Left hindlimb (tissue), 1 donor: ENCODE results near the gene KCNMB4.
A peak's percentile ranks its signal among the peaks of the same experiment; 100 is the strongest.

Source experiments
- DNase-seq: peaks from one replicate; pipeline ENCODE4 v3.0.0-alpha.2; 2018

KCNMB4 gene, protein sequence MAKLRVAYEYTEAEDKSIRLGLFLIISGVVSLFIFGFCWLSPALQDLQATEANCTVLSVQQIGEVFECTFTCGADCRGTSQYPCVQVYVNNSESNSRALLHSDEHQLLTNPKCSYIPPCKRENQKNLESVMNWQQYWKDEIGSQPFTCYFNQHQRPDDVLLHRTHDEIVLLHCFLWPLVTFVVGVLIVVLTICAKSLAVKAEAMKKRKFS

DNA sequence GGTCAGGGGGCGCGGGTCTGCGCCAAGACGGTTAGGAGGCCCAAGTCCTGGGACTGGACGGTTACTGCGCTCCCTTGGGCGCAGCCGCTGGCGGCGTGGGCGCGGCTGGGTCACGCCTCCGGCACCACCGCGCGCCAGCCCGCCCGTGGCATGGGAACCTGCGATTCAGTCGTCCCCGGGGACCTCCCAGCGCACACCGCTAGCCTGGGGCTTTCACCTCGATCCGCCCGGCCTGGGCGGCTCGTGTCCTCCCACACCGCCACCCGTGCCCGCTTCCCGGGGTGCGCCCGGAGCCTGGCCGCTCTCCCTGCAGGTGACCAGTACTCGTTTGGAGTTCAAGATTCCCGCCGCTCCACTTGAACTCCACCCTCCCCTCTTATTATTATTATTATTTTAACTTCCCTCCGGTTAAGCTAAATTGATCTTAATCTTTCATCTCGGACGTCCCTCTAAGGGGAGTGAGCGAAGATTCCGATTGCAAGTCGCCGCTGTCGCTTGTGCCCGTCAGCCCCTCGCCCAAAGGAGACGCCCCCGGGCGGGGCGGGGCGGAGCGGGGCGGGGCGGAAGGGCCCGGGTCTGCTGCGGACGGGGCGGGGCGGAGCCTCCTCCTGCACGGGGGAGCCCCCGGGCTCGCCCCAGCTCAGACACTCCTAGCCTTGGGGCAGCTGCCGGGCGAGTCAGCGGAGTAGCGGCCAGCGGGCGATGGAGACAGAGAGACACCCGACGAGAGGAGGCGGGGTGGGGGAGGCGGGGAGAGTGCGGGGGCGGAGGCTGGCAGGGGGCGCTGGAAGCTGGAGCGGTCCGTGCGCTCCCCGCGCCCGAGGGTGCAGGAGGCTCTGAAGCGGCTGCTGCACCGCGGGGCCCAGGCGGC lies at the start of gene KCNMB4:
Gene KCNMB4, plus strand, starts transcription at position 643 of the 871 bp plus-strand sequence. CDS start 445 bp downstream, outside the sequence.
- DNase-seq = peak; percentile 81

DNA sequence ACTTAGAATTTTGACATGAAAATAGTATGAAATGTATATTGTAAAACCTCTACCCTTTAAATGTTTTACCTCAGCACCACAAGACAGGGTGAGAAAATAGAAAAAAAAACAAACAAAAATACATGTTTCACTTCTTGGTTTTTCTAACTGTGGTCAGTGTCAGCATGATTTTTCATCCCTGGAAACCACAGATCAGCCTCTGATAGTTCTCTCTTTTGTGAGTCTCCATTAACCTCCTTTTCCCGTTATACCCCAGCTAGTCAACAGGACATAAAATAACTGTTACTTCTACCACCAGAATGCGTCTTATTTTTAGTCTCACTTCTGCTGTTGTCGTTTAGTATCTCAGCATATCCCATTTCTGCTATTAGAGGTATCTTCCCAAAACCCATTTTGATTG lies 48.3 kb upstream of the KCNMB4 start:
- no peak for DNase-seq

DNA sequence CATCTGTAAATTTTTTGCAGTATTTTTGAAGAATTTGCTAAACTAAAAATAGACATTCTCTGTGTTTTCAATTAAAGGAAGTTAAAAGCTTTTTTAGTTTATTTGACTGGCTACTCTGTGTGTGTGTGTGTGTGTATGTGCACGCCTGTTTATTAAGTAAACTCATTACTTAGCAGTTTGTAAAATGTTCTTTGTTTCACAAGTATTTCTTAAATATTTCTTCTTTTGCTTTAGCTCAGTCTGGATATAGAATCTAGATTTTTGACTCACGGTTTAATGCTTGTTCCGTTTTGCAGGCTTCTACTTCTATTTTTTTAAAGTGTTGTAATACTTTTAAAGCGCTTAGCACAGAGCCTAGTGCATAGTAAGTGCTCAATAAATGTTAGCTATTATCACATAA lies 46.5 kb upstream of the KCNMB4 start:
- DNase-seq = no peak

DNA sequence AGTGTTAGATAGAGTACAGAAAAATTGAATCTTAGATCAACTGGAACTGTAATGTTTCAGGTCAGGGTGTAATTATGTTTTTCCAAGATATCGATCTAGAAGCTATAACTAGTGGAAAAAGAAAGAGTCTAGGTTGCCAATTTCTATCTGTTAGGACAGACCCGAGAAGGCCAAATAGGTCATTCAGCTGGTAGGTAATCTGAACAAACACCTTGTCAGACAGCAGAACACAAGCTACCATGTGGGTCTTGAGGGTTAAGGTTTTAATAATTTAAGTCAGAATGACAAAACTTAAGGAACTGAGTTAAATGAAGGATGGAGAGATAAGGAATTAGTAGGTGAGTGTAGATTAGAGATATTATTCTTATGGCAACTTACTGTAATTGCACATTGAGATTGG lies 44.9 kb upstream of the KCNMB4 start:
- no peak for DNase-seq

DNA sequence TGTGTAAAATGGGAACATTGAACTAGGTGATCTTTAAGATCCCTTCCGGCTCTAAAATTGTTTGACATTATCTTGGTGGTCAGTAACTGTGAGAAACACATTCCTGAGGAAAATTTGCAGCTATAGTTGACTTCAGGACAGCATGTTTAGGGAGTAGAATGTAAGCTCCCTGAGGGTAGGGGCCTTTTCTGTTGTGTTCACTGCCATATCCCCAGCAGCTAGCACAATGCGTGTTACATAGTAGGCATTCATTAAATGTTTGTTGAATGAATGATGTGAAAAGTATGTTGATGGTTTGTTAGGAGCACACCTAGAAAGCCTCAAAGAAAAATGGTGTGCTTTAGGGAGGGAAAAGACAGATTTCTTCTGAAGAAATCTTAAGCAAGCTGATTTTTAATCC lies 38.5 kb upstream of the KCNMB4 start:
- DNase-seq = no peak

DNA sequence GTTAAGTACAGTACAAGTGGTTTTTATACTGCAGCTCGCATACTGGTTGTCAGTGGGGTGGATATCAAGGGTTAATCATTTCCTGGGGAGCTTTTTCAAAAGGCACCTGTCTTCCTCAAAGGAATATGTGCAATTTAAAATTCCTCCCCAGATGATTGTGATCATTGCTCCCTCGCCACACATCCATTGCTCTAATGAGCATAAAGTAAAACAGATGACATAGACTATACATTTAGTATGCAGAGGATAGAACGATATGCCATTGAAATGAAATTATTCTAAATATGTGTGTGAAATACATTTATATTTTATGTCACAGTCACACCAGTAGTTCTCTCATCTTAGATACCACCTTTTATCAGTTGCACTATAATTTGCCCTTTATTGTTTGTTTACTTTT lies 36.4 kb upstream of the KCNMB4 start:
- no peak for DNase-seq

DNA sequence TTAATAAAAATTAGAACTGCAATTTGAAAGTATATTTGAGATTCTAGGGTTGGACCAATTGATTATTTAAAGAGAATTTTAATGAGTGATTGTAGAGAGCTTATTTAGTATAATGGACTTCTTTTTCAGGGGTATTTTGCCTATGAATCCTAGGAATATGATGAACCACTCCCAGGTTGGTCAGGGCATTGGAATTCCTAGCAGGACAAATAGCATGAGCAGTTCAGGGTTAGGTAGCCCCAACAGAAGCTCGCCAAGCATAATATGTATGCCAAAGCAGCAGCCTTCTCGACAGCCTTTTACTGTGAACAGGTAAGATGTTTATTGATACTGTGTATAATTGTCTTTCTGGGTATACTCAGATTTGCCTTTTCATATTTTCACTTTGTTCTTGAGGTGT lies 35.9 kb upstream of the KCNMB4 start:
- no peak for DNase-seq

DNA sequence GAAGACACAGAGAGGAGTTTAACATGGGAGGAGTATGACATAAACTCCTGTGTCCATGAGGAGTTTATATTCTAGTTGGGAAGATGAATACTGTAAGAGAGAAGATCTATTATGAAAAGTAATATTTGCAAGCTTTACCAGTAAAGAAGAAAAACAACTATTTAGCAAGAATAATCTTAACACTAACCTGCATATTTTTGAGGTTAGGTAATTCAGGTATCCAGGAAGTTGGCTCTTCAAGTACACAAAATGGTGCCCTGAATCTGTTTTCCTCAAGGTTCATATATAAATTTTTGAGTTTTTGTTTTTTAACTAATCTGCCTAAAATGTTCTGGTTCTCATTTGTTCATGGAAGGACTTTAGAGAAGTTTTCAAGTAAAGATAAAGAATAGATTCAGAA lies 33.9 kb upstream of the KCNMB4 start:
- DNase-seq = no peak

DNA sequence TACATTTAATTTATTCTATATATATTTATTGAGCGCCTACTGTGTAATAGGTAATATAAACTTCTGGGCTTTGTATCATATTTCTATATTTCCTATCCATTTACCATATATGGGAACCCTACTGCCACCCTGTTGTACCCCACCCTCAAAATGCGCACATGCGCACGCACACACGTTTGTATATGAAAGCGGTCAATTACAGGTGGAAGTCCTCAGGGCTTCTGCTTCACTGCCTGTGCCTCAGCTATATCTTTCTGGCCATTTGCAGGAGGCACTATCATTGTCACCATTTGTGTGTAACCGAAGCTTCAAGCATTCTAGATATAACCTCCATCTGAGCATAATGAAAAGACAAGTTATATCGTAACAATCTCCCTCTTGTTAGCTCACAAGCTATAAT lies 31.3 kb upstream of the KCNMB4 start:
- DNase-seq = no peak

DNA sequence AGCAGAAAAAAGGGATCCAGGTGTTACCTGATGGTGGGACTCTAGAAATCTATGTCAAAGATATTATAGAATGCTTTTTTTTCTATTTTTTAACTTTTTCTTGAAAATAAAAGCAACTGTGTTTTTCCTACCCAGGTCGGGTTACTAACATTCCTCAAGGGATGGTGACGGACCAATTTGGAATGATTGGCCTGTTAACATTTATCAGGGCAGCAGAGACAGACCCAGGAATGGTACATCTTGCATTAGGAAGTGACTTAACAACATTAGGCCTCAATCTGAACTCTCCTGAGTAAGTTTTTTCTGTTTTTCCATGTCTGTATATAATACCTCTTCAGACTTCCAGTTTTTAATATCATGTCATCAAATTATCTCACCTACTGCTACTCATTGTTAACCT lies 27.6 kb upstream of the KCNMB4 start:
- no peak for DNase-seq

DNA sequence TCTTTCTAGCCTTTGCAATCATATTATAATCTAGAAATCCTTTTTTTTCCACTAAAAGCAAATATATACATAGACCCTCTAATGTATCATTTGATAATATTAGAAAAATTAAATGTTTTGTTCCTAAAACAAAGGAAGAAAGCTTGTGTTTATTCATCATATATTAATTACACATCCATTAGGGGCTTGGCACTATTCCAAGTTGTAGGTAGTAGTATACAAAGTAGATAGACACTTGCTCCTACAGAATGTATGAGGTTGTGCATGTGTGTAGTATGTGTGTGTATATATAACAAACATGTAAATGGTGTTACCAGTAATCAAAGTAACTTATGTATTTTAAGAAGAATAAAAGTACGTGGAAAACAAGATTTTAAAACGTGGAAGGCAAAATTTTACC lies 15.0 kb upstream of the KCNMB4 start:
- no peak for DNase-seq

DNA sequence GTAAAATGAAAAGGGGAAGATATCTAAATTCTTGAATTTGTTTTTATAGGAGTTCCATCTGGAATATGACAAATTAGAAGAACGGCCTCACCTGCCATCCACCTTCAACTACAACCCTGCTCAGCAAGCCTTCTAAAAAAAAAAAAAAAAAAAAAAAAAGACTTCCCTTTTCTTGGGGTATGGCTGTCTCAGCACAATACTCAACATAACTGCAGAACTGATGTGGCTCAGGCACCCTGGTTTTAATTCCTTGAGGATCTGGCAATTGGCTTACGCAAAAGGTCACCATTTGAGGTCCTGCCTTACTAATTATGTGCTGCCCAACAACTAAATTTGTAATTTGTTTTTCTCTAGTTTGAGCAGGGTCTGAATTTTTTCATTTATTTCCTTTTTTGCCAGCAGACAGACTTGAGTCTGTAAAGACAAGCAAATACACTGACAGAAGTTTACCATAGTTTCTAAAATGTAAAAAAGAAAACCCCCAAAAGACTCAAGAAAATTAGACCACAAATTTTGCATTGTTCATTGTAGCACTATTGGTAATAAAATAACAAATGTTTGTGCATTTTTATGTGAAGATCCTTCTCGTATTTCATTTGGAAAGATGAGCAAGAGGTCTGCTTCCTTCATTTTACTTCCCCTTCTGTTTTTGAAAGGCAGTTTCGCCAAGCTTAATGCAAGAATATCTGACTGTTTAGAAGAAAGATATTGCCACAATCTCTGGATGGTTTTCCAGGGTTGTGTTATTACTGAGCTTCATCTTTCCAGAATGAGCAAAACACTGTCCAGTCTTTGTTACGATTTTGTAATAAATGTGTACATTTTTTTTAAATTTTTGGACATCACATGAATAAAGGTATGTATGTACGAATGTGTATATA lies 12.1 kb upstream of the KCNMB4 start:
- no peak for DNase-seq

DNA sequence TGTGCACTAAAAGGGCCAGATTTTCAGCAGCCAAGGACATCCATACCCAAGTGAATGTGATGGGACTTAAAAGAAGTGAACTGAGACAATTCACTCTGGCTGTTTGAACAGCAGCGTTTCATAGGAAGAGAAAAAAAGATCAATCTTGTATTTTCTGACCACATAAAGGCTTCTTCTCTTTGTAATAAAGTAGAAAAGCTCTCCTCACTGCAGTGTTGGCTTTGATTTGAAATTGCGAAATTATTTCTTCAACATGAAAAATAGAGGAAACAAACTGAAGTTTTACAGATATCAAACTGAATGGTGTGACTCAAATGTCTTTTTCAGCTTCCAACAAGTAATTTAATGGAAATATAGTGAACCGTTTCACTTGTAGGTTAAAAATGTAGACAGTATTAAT lies 11.3 kb upstream of the KCNMB4 start:
- DNase-seq = no peak

DNA sequence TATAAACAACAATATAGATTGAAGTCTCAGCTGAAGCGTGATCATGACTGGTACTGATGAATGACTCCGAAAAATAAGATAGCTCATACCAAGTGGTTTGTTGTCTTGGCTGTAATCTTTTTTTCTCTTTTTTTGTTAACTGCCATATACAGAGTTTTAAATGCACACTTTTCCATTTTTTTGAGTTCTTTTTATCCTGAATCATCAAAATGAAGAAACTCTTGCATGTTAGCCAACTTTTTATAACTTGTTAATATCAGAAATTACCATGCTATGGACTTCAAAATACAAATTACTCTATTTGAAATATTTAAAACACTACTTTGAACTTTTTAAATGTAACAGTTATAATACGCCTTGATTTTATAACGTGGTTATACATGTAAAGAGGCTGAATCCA lies 10.1 kb upstream of the KCNMB4 start:
- no peak for DNase-seq

DNA sequence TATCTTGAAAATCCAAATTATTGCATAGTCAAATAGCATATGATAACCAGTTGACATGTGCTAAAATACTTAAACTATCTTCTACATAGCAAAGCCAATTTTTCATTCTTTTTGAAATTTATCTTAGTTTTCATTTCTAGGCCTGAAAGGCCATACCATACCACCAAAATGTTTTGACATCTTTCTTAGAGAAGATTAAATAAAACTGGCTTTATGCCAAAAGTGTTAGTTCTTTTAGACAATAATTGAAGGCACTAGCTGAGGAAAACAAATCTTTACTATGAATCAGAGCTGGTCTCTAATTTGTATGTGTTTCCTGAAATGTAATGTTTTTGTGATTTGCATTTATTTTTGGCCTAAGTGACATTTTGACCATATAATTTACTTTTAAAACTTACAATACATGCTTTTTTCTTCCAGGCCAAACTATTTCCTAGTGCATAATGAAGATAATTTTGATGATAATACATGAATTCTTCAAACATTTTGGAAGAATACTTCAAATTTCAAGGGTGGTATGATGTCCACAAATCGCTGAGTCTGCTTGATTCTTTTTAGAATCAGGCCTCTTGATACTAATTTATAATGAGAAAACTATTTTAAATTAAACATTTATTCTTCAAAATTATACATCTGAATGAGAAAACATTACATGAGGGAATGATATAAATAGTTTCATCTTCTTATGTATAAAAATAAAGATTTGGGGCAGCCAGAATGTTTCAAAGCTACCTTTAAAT lies 6.5 kb upstream of the KCNMB4 start:
- no peak for DNase-seq

DNA sequence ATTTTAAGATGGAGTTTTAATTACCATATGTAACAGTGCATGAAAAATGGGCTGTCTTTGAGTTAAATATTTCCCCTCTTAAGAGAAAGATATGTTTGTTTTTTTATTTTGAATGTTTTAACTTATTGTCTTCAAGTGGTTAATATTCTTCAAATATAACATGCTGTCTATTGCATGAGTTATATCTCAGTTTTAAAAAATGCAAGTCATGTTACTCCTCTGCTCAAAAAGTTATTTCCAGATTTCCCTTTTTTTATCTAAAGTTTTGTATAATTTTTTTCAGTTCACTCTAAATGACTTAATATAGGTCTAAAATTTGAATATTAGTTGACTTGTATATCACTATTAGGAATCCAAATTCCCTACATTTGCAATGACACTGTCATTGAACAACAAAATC lies 5.9 kb upstream of the KCNMB4 start:
- no peak for DNase-seq

DNA sequence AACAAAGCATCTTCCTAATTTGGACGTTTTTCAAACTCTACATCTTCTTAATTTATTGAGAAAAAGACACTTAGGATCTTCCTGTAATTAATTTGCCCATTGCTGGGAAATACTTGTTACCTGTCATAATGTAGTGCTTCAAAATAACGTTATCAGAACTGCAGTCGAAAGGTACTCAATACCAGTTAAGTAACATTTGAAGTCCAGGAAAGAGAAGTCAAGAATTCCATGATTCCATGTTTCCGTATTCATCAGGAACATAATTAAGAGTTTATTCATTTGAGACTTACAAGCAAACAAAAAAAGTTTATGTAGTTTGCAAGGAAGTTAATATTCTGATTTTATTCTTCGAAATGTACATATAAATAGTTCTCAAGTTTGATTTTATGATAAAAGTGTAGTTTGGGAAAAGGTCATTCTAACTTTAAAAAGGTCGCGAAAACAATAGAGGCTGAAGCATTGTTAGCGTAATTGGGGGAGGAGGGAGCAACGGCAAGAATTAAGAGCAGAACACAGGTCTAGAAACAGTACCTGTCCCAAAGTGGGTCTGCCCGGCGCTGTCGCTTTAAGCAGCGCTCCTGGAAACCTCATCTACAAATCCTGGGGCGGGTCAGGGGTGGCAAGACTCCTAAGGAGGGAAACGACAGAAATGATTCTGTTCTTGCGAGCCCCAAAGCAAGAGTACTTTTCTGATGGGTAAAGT lies 1.2 kb upstream of the KCNMB4 start:
- no peak for DNase-seq

DNA sequence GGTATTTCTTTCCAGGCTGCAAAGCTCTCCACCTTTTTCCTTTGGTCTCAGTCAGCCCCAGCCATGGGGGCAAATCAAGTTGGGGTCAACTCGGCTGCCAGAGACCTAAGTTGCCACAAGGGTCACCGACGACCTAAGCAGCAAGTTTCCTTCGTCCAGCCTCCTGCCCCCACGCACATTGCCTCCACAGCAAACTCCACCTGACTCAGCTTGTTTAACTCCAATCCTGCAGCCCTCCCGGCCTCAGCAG lies 767 bp upstream of the KCNMB4 start:
- DNase-seq = no peak

DNA sequence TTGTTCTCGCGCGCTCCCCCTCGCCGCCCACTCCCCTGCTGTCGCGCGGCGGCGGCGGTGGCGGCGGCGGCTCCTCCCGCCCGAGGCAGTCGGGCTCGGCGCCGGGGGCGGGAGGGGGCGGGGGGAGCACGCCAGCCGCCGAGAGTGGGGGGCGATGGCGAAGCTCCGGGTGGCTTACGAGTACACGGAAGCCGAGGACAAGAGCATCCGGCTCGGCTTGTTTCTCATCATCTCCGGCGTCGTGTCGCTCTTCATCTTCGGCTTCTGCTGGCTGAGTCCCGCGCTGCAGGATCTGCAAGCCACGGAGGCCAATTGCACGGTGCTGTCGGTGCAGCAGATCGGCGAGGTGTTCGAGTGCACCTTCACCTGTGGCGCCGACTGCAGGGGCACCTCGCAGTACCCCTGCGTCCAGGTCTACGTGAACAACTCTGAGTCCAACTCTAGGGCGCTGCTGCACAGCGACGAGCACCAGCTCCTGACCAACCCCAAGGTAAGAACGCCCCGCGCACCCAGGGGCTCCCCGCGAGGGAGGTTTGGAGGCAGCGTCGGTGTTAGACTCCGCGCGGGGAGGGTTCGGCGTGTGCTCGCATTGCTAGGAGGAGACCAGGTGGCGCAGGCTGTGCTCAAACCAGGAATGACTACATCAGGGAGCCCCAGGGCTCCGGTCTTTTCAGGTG lies 629 bp downstream of the KCNMB4 start:
- DNase-seq = peak; percentile 66

DNA sequence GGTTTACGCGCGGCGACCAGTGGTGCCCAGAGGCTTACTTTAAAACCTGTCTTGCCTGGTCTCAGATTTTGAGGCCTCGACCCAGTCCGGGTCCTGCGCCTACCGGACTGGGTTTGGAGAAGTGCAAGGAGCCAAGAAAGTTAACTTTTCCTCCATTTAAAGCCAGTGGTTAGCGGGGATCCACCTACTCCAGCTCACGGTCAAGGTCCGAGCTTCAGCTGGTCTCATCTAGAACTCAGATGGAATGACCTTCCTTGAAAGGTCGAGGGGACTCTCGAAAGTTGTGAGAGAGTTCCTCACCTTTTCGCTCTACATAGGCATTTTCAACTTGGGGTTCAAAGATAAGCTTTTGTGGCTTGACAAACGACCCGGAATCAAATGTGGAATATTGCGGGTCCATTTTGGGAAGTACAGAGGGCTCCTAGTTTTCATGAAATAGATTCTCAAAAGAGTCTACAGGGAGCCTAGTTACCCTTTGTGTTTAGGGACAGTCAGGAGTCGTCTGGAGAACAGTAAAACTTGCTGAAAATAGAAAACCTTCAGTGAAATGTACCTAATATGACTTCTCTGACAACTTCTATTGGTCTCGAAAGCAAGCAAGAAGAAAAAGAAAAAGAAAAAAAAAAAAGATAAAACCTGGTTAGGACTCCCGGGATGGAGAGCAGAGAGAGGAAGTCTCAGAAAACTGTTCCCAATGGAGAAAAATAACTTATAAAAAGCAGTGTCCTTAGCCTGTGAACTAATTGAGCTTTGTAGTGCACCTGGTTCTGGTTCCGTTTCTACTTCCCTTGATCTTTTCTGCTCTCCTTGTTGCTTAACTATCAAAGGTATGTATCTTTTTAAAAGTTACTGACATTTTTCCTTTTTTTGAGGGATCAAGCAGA lies 1.4 kb downstream of the KCNMB4 start:
- no peak for DNase-seq

DNA sequence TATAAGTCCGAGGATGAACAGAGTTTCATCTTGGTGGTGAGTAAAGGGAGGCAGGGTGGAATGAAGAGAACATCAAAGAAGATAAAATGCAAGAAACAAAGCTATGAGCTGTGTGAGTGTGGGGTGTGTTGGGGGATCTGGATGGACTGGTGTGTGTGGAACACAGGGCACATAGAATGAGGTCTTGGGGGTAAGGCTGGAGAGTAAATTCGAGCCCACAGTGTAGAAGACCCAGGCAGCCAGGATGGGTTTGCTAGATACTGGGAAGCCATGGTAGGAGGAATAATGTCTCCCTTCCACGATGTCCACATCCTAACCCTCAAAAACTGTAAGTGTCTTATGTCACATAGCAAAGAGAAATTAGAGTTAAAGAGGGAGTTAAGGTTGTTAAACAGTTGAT lies 6.8 kb downstream of the KCNMB4 start:
- no peak for DNase-seq
